AG04450 (cell line): ENCODE data around the gene MOB1A. TPM values are rescaled to one million over a fixed set of nuclear protein-coding genes. Genes with fewer than 3 reads are reported as not detected.

ENCODE experiments used
- CTCF ChIA-PET: fragments of 300-600, 350-600 bp; formaldehyde crosslinking; extraction: SDS; loops from one replicate; lab custom pipeline; 2022; ENCODE audit warnings: antibody characterized with exemption, inconsistent platforms; lab: Charles Lee
- POLR2A ChIA-PET: fragments of 350-600 bp; formaldehyde crosslinking; extraction: SDS; loops from one replicate; lab custom pipeline; 2021; ENCODE audit warnings: antibody characterized with exemption, inconsistent platforms; lab: Yijun Ruan, JAX
- DNase-seq: peaks from one replicate; pipeline ENCODE4 v3.0.0-alpha.2; 2011; ENCODE audit warnings: low read depth, low spot score
- H3K27ac ChIP-seq: one replicate; pipeline ENCODE4 v1.5.1; 2012; ENCODE audit warnings: low read depth, low read length, control low read depth
- H3K27me3 ChIP-seq: one replicate; pipeline ENCODE4 v1.6.0; 2012; ENCODE audit warnings: low read length; ENCODE audit not compliant: control insufficient read depth, insufficient read depth
- H3K4me3 ChIP-seq: 2 replicates; pipeline ENCODE4 v1.5.1; 2011; ENCODE audit warnings: mild to moderate bottlenecking, low read depth, low read length, control low read depth
- H3K9me3 ChIP-seq: 2 replicates; pipeline ENCODE4 v1.5.1; 2012; ENCODE audit warnings: low read length; ENCODE audit not compliant: control insufficient read depth, insufficient read depth
- polyA plus RNA-seq: library from polyadenylated mRNA; depleted of rRNA; stranded (reverse); fragments of >200 nt; gene quantifications from 2 replicates; pipeline ENCODE4 v1.2.3, GENCODE V29; 2011; rRNA removed
- TF ChIP-seq, protein P1 (sequence below): IDR thresholded peaks from 2 replicates; pipeline ENCODE4 v1.5.1; 2011; ENCODE audit warnings: low read depth, low read length, control low read depth, inconsistent platforms

MOB1A gene
- polyA plus RNA-seq, 1 experiment = 59.7 TPM

DNA sequence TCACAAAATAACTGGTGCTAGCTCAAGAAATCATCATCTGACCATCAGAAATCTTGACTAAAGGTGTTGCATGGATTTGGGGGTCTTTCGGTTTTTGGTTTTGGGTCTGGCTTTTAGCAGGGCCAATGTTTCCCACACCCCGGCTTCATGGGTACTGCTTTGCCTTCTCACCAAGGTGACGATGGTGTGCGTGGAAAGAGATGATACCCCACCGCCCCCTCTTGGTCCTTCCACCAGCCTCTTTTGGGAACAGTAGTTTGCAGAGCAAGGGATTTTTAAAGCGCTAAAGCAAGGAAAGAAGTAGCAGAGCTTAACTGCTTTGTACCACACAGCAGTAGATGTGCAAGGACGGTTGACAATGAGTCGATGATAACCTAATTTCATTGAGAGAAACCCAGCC is 73.3 kb downstream of the MOB1A start:
- Histone ChIP-seq H3K9me3 (no peaks in the 10 kb centered on the region), H3K27me3 (no peaks in the 10 kb centered on the region), H3K27ac (no peak overlapping the region), H3K4me3 (no peak overlapping the region)
- CTCF ChIA-PET = interaction anchor here (1.2 to 3.0 kb wide), 3 partner anchors 42 to 281 kb away, joined by 4 to 16 read pairs (median 5); partner anchors contain the start of genes BOLA3 and STAMBP
- TF ChIP-seq, protein P1, sequence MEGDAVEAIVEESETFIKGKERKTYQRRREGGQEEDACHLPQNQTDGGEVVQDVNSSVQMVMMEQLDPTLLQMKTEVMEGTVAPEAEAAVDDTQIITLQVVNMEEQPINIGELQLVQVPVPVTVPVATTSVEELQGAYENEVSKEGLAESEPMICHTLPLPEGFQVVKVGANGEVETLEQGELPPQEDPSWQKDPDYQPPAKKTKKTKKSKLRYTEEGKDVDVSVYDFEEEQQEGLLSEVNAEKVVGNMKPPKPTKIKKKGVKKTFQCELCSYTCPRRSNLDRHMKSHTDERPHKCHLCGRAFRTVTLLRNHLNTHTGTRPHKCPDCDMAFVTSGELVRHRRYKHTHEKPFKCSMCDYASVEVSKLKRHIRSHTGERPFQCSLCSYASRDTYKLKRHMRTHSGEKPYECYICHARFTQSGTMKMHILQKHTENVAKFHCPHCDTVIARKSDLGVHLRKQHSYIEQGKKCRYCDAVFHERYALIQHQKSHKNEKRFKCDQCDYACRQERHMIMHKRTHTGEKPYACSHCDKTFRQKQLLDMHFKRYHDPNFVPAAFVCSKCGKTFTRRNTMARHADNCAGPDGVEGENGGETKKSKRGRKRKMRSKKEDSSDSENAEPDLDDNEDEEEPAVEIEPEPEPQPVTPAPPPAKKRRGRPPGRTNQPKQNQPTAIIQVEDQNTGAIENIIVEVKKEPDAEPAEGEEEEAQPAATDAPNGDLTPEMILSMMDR = no peak
- DNase-seq = no peak
- POLR2A ChIA-PET = no interaction called here

DNA sequence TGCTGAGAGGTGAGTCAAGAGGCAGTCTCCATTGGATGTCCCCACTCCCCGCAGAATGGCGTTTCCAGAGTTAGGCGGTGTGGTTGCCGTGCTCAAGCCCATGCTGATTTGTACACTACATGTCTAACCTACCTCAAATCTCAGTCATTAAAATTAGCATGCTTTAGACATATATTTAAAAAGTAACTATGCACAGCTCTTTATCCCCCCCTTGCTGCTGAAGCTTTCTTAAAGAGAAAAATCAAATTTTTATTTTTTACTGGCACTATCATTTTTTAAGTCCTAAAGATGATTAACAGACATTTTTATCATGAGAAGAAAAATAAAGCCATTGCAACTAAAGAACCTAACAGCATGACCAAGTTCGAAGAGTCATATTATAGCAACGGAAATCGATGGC is 73.8 kb downstream of the MOB1A start:
- POLR2A ChIA-PET = no interaction called here
- no peak for DNase-seq
- TF ChIP-seq, protein P1 = peak; percentile 33
- CTCF ChIA-PET = interaction anchor here (0.6 to 3.0 kb wide), 6 partner anchors 11 to 329 kb away, joined by 3 to 16 read pairs (median 4); partner anchors contain the start of genes BOLA3 and STAMBP
- no peaks in the 10 kb centered on the region for H3K9me3 ChIP-seq
- no peak overlapping the region for H3K4me3 ChIP-seq
- no peaks in the 10 kb centered on the region for H3K27me3 ChIP-seq
- H3K27ac ChIP-seq = no peak overlapping the region

DNA sequence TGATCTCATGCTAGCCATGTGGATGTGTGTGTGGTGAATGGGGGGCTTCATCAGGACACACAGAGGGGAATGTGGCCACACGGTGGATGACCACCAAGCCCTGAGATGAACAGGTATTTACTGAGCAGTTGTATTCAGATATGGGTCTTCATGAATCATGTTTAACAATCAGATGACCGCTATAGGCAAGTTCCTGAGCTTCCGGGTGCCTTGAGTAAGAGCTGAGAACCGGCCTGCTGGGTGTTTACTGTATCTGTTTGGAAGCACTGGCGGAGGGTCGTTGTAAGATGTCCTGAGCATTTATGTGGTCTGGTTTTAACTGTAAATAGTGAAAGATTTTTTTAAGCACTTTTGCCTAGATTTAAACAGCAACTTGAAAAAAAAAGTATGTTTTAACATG is 74.9 kb downstream of the MOB1A start:
- ChIA-PET CTCF (interaction anchor here (1.7 kb wide), 1 partner anchor 44 kb away, joined by 4 read pairs; the partner anchor contains the start of gene BOLA3), POLR2A (interaction anchor here (0.7 kb wide), 1 partner anchor 33 kb away, joined by 10 read pairs; no protein-coding TSS in a partner anchor)
- no peak for DNase-seq
- H3K4me3 ChIP-seq = no peak overlapping the region
- H3K27me3 ChIP-seq = no peaks in the 10 kb centered on the region
- TF ChIP-seq, protein P1 = no peak
- H3K9me3 ChIP-seq = no peaks in the 10 kb centered on the region
- H3K27ac ChIP-seq = no peak overlapping the region

Other genes with a start within 250 kb of the MOB1A start
- 3.1 and 3.2 TPM in 2 replicates for gene TET3, start 194.0 kb downstream of the MOB1A start, polyA plus RNA-seq
- gene BOLA3, start 31.0 kb downstream of the MOB1A start, polyA plus RNA-seq = 28.1 and 38.6 TPM in 2 replicates
- 234 and 299 TPM in 2 replicates for gene MTHFD2, start 19.7 kb upstream of the MOB1A start, polyA plus RNA-seq
- 0.15 and 0.25 TPM in 2 replicates for gene SLC4A5, start 164.5 kb upstream of the MOB1A start, polyA plus RNA-seq
- gene DCTN1, start 201.4 kb upstream of the MOB1A start, polyA plus RNA-seq = 147 and 188 TPM in 2 replicates
- 0.16 TPM in 2 replicates for gene C2orf81, start 242.7 kb upstream of the MOB1A start, polyA plus RNA-seq
- gene WDR54, start 242.9 kb upstream of the MOB1A start, polyA plus RNA-seq = 14.5 and 19.5 TPM in 2 replicates